Stimulated activated CD4-positive, alpha-beta T cell treated with anti-CD3 and anti-CD28 coated beads, TNF-alpha, amount 100 ng/mL, for 48 hours (primary cell): ENCODE results near the gene ABL2.
"Not testable (repeated sequence)": the region's sequence is repeated elsewhere in the genome, so short reads cannot be mapped to it uniquely, and the experiment has no call there.

Experiments used
- DNase-seq, 3 donors: peaks; one replicate each; pipeline ENCODE4 v3.0.0-alpha.2; 2020; ENCODE audit warnings: low read depth in 3 of 3

Gene ABL2

DNA sequence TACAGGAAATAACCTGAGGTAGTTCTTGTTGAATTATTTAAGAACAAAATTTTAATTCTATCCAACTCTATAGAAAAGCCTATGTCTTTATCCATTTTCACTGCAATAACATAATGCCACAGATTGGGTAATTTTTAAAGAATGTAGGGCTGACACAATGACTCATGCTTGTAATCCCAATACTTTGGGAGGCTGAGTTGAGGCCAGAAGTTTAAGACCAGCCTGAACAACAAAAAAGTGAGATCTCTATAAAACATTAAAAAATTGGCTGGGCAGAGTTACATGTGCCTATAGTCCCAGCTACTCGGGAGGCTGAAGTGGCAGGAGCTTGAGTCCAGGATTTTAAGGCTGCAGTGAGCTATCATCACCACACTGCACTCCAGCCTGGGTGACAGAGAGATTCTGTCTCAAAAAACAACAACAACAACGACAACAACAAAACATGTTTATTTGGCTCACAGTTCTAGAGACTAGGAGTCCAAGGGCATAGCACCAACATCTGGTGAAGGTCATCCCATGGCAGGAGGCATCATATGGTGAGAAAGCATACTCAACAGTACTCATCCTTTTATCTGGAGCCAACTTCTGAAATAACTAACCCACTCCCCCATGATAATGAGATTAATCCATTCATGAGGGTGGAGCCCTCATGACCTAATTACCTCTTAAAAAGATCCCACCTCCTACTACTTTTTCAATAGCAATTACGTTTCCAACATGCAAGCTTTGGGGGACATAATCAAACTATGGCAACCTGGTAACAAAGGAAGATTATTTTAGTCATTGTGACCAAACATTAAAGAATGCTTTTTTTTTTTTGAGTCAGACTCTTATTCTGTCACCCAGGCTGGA is 59.6 kb downstream of the ABL2 start:
- no peak for DNase-seq

- DNase-seq, result no peak
Observed at GRCh38 chr1:179168536-179168935, 60.9 kb downstream of the ABL2 start.

DNA sequence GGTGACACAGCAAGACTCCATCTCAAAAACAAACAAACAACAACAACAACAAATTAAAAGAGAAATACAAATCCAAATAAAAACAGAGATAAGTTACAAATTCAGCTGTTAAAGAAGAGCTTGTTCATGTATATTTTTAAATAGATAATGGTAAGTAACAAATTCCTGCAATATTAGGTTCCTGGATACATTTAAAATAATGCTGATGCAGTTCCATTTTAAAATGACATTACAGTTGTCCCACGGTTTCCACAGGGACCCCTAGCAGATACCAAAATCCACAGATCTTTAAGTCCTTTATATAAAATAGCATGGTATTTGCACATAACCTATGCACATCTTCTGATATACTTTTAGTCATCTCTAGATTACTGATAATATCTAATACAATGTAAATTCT is 61.5 kb downstream of the ABL2 start:
- DNase-seq, result no peak

- no peak for DNase-seq
Observed at GRCh38 chr1:179167418-179167777, 62.1 kb downstream of the ABL2 start.

DNA sequence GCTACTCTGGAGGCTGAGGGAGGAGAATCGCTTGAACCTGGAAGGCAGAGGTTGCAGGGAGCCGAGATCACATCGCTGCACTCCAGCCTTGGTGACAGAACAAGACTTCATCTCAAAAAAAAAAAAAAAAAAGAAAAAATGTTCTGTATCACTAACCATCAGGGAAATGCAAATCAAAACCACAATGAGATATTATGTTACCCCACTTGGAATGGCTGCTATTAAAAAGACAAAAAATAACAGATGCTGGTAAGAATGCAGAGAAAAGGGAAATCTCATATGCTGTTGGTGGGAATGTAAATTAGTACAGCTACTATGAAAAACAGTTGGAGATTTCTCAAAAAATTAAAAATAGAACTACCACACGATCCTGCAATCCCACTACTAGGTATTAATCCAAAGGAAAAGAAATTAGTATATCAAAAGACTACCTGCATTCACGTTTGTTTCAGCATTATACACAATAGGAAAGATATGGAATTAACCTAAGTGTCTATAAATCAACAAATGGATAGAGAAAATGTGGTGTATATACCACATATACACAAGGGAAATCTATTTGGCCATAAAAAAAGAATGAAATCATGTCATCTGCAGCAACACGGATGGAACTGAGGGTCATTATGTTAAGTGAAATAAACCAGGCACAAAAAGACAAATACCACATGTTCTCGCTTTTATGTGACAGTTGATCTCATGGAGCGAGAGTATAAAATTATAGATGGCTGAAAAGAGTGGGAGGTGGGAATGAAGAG is 62.6 kb downstream of the ABL2 start:
- no peak for DNase-seq

DNA sequence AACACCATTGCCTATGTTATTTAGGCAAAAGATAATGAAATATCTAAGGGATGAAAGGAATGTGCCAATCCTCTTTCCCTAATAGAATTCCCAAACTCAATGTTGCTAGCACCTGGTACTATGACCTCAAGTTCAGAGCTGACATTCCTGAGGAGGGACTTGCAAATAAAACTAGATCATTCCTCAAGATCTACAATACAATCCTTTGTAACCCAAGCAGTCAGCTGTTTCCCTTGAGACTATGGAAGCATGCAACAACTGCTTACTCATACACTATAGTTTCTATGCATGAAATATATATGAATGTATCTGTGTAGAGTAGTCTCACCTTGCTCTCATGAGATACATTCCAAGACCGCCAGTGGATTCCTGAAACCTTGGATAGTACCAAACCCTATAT is 65.0 kb downstream of the ABL2 start:
- no peak for DNase-seq

GRCh38 chr1:179156708-179157107 is 72.8 kb downstream of the ABL2 start:
- DNase-seq, result no peak

GRCh38 chr1:179156026-179156425 is 73.5 kb downstream of the ABL2 start:
- DNase-seq, result no peak

GRCh38 chr1:179155615-179156014 is 73.9 kb downstream of the ABL2 start:
- no peak for DNase-seq

DNA sequence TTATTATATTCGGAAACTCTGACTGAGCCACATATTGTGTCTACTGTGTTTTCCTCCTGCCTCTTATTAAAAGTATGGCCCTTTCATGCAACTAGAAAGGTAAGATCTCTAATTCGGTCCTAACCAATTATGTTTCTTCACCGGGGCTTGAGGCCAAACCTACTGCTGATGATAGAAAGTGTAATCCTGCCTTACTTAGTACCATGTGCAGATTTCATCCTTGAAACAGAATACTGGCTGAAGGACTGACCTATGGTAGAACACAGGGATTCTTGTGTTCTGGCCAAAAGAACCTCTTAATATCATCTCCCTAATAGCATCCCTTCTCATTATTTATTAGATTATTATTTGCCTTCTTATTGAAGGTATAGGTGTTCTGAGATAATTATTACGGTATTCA is 75.0 kb downstream of the ABL2 start:
- no peak for DNase-seq

GRCh38 chr1:179153217-179153616 is 76.3 kb downstream of the ABL2 start:
- DNase-seq, result no peak

- no peak for DNase-seq
Observed at GRCh38 chr1:179151908-179152682, 77.4 kb downstream of the ABL2 start.

DNA sequence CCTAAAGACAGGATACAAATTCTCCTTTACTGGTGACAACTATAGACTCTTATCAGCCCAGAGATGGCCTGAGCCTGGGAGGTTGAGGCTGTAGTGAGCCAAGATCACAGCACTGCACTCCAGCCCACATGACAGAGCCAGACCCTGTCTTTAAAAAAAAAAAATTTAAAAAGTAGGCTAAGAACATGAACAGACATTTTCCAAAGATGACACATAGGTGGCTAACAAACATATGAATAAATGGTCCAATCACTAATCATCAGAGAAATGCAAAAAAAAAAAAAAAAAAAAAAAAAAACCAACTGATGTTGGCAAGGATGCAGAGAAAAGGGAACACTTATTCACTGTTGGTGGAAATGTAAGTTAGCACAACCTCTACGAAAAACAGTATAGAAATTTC is 82.6 kb downstream of the ABL2 start:
- DNase-seq, result no peak

DNA sequence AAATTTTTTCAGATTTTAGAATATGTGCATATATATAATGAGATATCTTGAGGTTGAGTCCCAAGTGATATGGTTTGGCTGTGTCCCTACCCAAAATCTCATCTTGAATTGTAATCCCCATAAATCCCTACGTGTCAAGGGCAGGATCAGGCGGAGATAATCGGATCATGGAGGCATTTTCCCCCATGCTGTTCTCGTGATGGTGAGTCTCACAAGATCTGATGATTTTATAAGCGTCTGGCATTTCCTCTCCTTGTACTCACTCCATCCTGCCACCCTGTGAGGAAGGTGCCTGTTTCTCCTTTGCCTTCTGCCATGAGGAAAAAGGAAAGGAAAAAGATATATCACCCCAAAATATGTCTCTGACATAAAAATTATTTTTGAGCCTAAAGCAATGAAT is 83.0 kb downstream of the ABL2 start:
- no peak for DNase-seq

- DNase-seq, result no peak
Observed at GRCh38 chr1:179145521-179145920, 84.0 kb downstream of the ABL2 start.

GRCh38 chr1:179144626-179145025 is 84.9 kb downstream of the ABL2 start:
- DNase-seq, result no peak

DNA sequence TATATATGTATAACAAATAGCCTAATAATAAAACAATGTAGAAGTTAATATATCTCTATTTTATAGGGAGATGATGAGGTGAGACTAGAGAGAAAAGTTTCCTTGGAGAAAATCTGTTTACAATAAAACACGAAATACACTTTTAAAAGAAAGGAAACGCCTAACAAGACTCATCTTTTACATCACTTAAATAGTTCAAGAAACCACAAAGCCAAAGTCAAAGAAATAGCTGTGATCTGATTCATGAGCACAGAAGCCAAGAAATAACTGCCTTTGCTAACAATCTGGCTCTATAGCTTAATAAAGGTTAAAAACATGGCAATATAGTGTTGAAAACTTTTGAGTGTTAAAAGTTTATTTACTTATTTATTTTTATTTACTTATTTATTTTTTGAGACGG is 86.2 kb downstream of the ABL2 start:
- no peak for DNase-seq

- DNase-seq, result no peak
Observed at GRCh38 chr1:179142889-179143299, 86.6 kb downstream of the ABL2 start.

DNA sequence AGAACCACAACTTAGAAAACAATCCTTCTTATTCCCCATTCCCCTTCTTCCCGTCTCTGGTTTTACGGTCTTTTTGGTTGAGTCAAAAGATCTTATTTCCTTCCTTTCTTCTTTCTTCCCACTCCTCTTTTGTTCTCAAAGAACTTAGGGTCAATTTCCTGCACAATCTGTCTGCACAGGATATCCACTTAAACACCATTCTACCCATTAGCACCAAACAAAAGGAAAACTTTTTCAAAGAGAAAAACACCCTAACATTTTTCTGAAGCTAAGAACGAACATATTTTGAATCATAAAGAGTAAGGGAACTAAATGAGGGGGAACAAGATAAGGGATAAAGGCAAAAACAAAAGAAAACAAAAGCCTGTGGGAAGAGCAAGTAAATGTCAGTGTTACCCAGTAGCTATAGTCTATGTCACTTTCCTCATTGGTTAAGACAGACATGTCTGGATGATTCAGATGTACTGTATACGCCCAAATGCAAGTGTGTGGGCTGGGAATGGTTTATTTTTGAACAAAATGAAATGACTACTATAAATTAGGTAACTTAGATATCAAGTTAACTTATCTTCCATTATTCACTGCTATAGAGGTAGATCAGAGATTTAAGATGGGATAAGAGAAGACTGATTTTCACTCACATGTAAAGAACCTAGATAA is 87.8 kb downstream of the ABL2 start:
- DNase-seq, result no peak

DNA sequence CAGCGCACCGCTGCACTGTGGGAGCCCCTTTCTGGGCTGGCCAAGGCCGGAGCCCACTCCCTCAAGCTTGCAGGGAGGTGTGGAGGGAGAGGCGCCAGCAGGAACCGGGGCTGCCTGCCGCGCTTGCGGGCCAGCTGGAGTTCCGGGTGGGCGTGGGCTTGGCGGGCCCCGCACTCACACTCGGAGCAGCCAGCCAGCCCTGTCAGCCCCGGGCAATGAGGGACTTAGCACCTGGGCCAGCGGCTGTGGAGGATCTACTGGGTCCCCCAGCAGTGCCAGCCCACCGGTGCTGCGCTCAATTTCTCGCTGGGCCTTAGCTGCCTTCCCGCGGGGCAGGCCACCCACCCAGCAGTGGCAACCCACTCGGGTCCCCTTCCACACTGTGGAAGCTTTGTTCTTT is 90.7 kb downstream of the ABL2 start:
- not testable (repeated sequence) for DNase-seq

DNA sequence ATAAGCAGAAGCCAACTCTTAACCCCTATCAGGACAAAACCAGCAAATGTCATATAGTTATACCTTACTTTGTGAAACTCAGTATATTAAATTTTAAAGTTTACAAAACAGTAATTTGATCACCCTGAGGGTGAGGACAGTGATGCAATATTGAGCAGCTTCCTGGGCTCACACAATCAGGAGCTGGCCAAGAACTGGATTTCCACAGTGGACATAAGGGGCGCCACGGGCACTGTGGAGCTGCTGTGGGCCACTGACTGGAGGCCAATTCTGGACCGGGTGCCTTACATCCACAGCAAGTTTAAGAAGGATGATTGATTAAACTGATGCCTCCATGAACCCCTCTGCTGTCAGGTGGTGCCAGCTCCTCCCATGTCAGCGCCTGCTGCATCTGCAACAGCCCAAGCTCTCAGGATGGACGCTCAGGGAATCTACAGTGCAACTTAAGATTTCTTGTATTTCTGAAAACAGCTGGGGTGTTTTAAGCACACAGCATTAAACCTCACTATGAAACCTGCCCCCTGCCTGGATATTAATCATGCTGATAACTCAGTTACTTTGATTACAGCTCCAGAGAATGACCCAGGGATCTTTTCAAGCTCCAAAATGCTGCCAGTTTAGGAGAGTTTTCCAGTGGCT is 91.7 kb downstream of the ABL2 start:
- no peak for DNase-seq
